Body of pancreas (tissue), 4 donors: Measurements from ENCODE around the gene RCOR1. TPM values are rescaled to one million over a fixed set of nuclear protein-coding genes. Genes with fewer than 3 reads are reported as not detected.

ENCODE experiments used
- ATAC-seq: fragments of 150-250 bp; one replicate; pipeline ENCODE4 v1.9.1; 2016
- DNase-seq, 4 donors: peaks; one replicate each; pipeline ENCODE4 v3.0.0-alpha.2; 2019
- H3K27ac ChIP-seq, 4 donors: fragments of 200-600 bp; sonication (generic); 1 replicate in 3 of 4; 2 replicates in 1 of 4; pipeline versions ENCODE4 v1.5.1 to v1.6.1; 2016 to 2019; ENCODE audit warnings: mild to moderate bottlenecking in 1 of 4, mixed read lengths in 1 of 4, moderate library complexity in 1 of 4
- H3K27me3 ChIP-seq, 2 donors: fragments of 200-600 bp; sonication (generic); one replicate each; pipeline ENCODE4 v1.6.0; 2016; ENCODE audit warnings: mild to moderate bottlenecking in 1 of 2
- H3K36me3 ChIP-seq, 2 donors: fragments of 200-600 bp; sonication (generic); replicated peaks in 1 of 2; 2 replicates each; pipeline ENCODE4 v1.5.1; 2016; ENCODE audit warnings: low read depth in 2 of 2; ENCODE audit not compliant: insufficient read depth in 1 of 2
- H3K4me1 ChIP-seq: fragments of 200-600 bp; sonication (generic); one replicate; pipeline ENCODE4 v1.6.0; 2016
- H3K4me3 ChIP-seq, 2 donors: fragments of 200-600 bp; sonication (generic); 1 replicate in 1 of 2; 2 replicates in 1 of 2; pipeline ENCODE4 v1.5.1; 2016 to 2019
- H3K9me3 ChIP-seq, 3 donors: fragments of 200-600 bp; sonication (generic); 1 replicate in 2 of 3; 2 replicates in 1 of 3; pipeline ENCODE4 v1.5.1; 2016
- CTCF ChIP-seq, 7 experiments: fragments of 450-650 bp in 4 of 7; fragments of 200-600 bp in 3 of 7; sonication (generic) in 3 of 7; IDR thresholded peaks; one replicate each; pipeline ENCODE4 v1.5.1; 2016 to 2019; ENCODE audit warnings: antibody characterized with exemption in 7 of 7
- POLR2A ChIP-seq, 3 donors: fragments of 450-650 bp; IDR thresholded peaks; one replicate each; pipeline ENCODE4 v1.6.1; 2016; ENCODE audit warnings: antibody characterized with exemption in 3 of 3, mild to moderate bottlenecking in 2 of 3
- WGBS, 2 donors: methylation state at CpG; one replicate each; pipeline ENCODE4 v1.1.5; 2017; 5-methylcytosine and 5-hydroxymethylcytosine counted together
- intact Hi-C: fragments of 100-400 bp; cut with DNase I; formaldehyde crosslinking; loops from one replicate; pipeline ENCODE4 v1.15.1; 2023
- total RNA-seq, 2 donors: library from RNA; depleted of rRNA; stranded (reverse); fragments of >200 nt; gene quantifications; one replicate each; pipeline ENCODE4 v1.1.0, GENCODE V29; 2016

The RCOR1 gene
- total RNA-seq, 2 donors from 2014 or later = 6.3 to 6.7 TPM

- Histone ChIP-seq H3K27ac (peak overlapping the region; percentile 93 to 100 (median 96)), H3K9me3 (no peaks in the 10 kb centered on the region), H3K27me3 (no peaks in the 10 kb centered on the region), H3K36me3 (no peaks in the 10 kb centered on the region), H3K4me3 (peak overlapping the region; percentile 76 to 94), H3K4me1 (peaks cover 19% of the 10 kb centered on the region)
- 0% methylated on average over 2 to 42 of the region's 75 CpGs for WGBS, 2 donors
- DNase-seq = peak; percentile 52 to 61 (median 58)
- intact Hi-C loops = no loop called here
- TF ChIP-seq POLR2A (IDR thresholded peaks at IDR 0.05) (peak in 1 of 3 donors; percentile 24), CTCF (IDR thresholded peaks at IDR 0.05) (peak in 5 of 7 experiments; percentile 36 to 48 (median 36))
- ATAC-seq = peak; percentile 7
Measured at GRCh38 chr14:102593061-102593824, 794 bp downstream of the RCOR1 start.

- DNase-seq (no peak), ATAC-seq (no peak)
- TF ChIP-seq POLR2A (IDR thresholded peaks at IDR 0.05) = no peak
- TF ChIP-seq CTCF (IDR thresholded peaks at IDR 0.05) = no peak
- Histone ChIP-seq H3K36me3 (no peaks in the 10 kb centered on the region), H3K27ac (peak overlapping the region; percentile 93 to 100 (median 96)), H3K4me1 (peaks cover 19% of the 10 kb centered on the region), H3K9me3 (no peaks in the 10 kb centered on the region), H3K27me3 (no peaks in the 10 kb centered on the region), H3K4me3 (peak overlapping the region in 1 of 2 donors; percentile 94)
- 0 to 1% methylated on average over 6 of the region's 6 CpGs for WGBS, 2 donors
- intact Hi-C loops = no loop called here
Measured at GRCh38 chr14:102593825-102594137, 1.3 kb downstream of the RCOR1 start.

GRCh38 chr14:102594514-102595175 is 2.2 kb downstream of the RCOR1 start:
- no peaks in the 10 kb centered on the region for H3K9me3 ChIP-seq
- H3K36me3 ChIP-seq = no peaks in the 10 kb centered on the region
- H3K27me3 ChIP-seq = no peaks in the 10 kb centered on the region
- H3K4me3 ChIP-seq = no peak overlapping the region
- peaks cover 19% of the 10 kb centered on the region for H3K4me1 ChIP-seq
- 14% methylated on average over 7 of the region's 7 CpGs for WGBS, 2 donors
- TF ChIP-seq POLR2A (IDR thresholded peaks at IDR 0.05) (no peak), CTCF (IDR thresholded peaks at IDR 0.05) (peak; percentile 55 to 88 (median 77))
- peak; percentile 63 to 79 (median 71) for DNase-seq
- intact Hi-C loops = no loop called here
- peak overlapping the region in 1 of 4 donors; percentile 100 for H3K27ac ChIP-seq
- no peak for ATAC-seq

- intact Hi-C loops = no loop called here
- no peak overlapping the region for H3K4me3 ChIP-seq
- no peaks in the 10 kb centered on the region for H3K36me3 ChIP-seq
- WGBS, 2 donors = 84 to 89% methylated on average over 1 of the region's 1 CpG
- TF ChIP-seq POLR2A (IDR thresholded peaks at IDR 0.05) (no peak), CTCF (IDR thresholded peaks at IDR 0.05) (no peak)
- no peak for ATAC-seq
- H3K4me1 ChIP-seq = peaks cover 7% of the 10 kb centered on the region
- no peaks in the 10 kb centered on the region for H3K27me3 ChIP-seq
- no peak overlapping the region for H3K27ac ChIP-seq
- no peak for DNase-seq
- no peaks in the 10 kb centered on the region for H3K9me3 ChIP-seq
Measured at GRCh38 chr14:102601378-102601925, 9.0 kb downstream of the RCOR1 start.
